ENCODE measurements around the gene KLF13. TPM values are rescaled to one million over a fixed set of nuclear protein-coding genes. Genes with fewer than 3 reads are reported as not detected.

The KLF13 gene
- total RNA-seq, 1 donor from 2014 or later: 67.7 TPM

DNA sequence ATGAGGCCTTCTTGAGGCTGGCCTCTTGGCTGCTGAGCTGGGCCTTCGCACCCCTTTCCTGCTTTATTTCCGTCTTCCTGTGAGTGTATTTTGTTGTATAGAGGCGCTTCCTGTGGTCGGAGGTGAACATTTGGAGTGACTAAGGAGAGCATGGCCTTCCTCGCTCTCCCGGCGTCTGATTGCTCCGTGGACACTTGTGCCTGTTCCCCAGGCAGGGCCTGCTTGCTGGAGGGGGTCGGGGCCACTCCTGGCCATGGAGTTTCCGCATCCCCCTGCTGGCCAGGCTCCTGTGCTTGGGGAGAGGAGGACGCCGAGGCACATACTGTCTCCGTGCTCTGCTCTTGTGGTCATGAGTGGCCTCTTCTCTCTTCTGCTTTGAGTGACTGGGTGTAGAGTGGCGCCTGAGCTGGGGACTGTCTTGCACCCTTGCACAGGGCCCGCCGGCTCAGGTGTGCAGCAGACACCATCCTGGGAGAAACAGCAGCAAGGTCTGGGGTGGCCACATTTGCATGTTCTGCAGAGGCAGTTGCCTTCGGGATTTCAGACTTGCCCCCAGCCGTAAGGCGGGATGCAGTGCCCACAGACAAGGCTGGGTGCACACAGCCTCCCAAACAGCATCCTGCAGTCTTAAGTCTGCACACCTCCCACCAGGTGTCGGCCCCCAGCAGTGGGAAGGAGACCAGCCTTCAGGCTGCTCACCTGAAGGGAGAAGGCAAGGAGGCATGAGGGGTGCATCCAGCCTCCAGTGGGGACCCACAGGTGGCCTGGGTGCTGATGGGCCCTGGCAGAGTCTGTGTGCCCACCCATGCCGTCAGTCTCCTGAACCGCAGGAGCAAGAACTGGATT is 16.4 kb downstream of the KLF13 start:
- no peaks in the 10 kb centered on the region for H3K27me3 ChIP-seq (ENCODE audit: control insufficient read depth, insufficient read depth, low read length)
- DNase-seq (ENCODE audit: low read depth): no peak
- no peak overlapping the region for H3K4me3 ChIP-seq (ENCODE audit: low read depth, low read length)
- TF ChIP-seq CTCF (IDR thresholded peaks at IDR 0.05; ENCODE audit: insufficient read depth, low read length, poor library complexity, severe bottlenecking): no peak
- no peaks in the 10 kb centered on the region for H3K36me3 ChIP-seq (ENCODE audit: control insufficient read depth, insufficient read depth, low read length)

DNA sequence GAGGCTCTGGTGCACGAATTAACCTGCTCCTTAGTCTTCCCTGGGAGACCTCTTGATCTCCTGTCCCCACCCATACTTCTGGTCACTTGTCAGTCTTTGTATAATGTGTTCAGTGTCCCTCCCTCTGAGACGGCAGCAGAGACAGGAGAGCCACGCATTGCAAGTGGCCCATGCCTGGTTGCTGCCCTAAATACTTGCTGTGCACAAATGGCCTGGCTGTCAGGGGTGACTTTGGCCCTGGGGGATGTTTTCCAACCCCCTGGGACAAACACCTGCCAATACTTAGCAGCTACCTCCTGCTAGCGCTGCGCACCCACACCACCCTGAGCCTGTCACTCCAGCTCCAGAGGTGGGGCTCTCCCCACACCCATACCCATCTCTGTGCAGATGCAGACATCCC is 17.2 kb downstream of the KLF13 start:
- TF ChIP-seq CTCF (IDR thresholded peaks at IDR 0.05; ENCODE audit: insufficient read depth, low read length, poor library complexity, severe bottlenecking): no peak
- Histone ChIP-seq H3K4me3 (ENCODE audit: low read depth, low read length) (no peak overlapping the region), H3K36me3 (ENCODE audit: control insufficient read depth, insufficient read depth, low read length) (no peaks in the 10 kb centered on the region), H3K27me3 (ENCODE audit: control insufficient read depth, insufficient read depth, low read length) (no peaks in the 10 kb centered on the region)
- DNase-seq (ENCODE audit: low read depth): no peak

DNA sequence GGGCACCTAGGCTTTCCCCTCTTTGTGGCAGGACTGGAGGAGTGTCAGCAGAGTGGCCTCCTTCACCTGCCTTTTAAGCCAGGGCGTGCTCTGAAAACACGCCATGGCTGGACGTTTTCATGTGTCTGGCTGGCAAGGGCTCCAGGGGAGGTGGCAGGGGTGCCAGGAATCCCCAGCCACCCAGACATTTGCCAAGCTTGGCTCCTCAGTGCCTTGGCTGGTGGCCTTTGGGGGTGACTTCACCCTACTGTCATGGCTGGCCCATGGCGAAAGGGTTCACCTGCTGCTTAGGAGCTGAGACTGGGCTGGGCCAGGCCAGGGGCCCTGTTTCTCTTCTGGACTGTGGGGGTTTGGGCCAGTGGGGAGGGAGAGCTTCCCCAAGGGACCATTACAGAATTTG is 17.6 kb downstream of the KLF13 start:
- DNase-seq (ENCODE audit: low read depth): no peak
- no peak for TF ChIP-seq CTCF (IDR thresholded peaks at IDR 0.05; ENCODE audit: insufficient read depth, low read length, poor library complexity, severe bottlenecking)
- H3K27me3 ChIP-seq (ENCODE audit: control insufficient read depth, insufficient read depth, low read length): no peaks in the 10 kb centered on the region
- H3K36me3 ChIP-seq (ENCODE audit: control insufficient read depth, insufficient read depth, low read length): no peaks in the 10 kb centered on the region
- no peak overlapping the region for H3K4me3 ChIP-seq (ENCODE audit: low read depth, low read length)

- H3K36me3 ChIP-seq (ENCODE audit: control insufficient read depth, insufficient read depth, low read length): no peaks in the 10 kb centered on the region
- no peaks in the 10 kb centered on the region for H3K27me3 ChIP-seq (ENCODE audit: control insufficient read depth, insufficient read depth, low read length)
- H3K4me3 ChIP-seq (ENCODE audit: low read depth, low read length): no peak overlapping the region
- DNase-seq (ENCODE audit: low read depth): no peak
- no peak for TF ChIP-seq CTCF (IDR thresholded peaks at IDR 0.05; ENCODE audit: insufficient read depth, low read length, poor library complexity, severe bottlenecking)
Observed at GRCh38 chr15:31344823-31345605, 18.4 kb downstream of the KLF13 start.

DNA sequence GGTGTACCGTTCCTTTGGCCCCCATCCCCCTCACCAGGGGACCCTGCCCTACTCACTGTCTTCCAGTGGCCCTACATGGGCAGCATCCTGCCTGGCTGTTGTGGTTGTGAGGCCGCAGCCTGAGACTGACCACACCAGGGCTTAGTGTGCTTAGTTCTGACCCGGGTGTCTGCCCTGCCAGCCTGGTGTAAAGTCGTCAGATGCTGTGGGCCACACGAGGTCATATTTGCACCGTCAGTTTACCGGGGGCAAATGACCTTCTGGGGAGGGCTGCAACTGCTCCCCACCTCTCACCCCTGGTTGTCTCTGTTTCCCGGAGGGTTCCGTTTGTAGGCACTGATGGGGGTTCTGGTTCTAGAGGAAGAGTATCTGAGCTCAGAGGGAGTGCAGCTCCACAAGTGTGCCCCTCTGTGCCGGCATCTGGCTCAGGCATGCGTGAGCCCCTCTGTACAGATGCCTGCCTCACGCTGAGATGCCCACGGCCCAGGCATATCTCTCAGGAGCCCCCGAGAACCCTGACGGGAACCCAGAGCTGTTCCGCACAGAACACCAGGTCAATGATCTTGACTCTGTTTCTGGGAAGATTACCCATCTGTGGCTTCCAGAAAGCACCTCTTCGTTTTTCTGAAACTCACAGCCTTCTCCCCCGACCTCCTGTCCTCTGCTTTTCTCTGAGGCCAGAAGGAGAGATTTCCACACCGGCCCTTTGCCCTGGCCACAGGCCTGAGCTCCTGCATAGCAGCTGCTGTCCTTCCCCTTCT is 19.2 kb downstream of the KLF13 start:
- no peak overlapping the region for H3K4me3 ChIP-seq (ENCODE audit: low read depth, low read length)
- no peaks in the 10 kb centered on the region for H3K36me3 ChIP-seq (ENCODE audit: control insufficient read depth, insufficient read depth, low read length)
- H3K27me3 ChIP-seq (ENCODE audit: control insufficient read depth, insufficient read depth, low read length): no peaks in the 10 kb centered on the region
- no peak for TF ChIP-seq CTCF (IDR thresholded peaks at IDR 0.05; ENCODE audit: insufficient read depth, low read length, poor library complexity, severe bottlenecking)
- no peak for DNase-seq (ENCODE audit: low read depth)

Measured in kidney epithelial cell (primary cell).